HepG2 (cell line): ENCODE results near the gene POLR2B. TPM values are rescaled to one million over a fixed set of nuclear protein-coding genes. Genes with fewer than 3 reads are reported as not detected.

Experiments used
- ATAC-seq: fragments of 200-7000 bp; cut with Tn5 transposase; 3 replicates; pipeline ENCODE4 v1.9.1; 2020; ENCODE audit warnings: mild to moderate bottlenecking, moderate library complexity
- BruUV-seq: library from RNA; stranded (reverse); fragments of 400-500 nt; replicated peaks from 2 replicates; lab custom pipeline; 2021; lab: Mats Ljungman, UMichigan
- CTCF ChIA-PET: fragments of 300-600 bp; formaldehyde crosslinking; extraction: SDS; loops from one replicate; lab custom pipeline; 2021; ENCODE audit warnings: low total read pairs, inconsistent platforms, low intra/inter-chr PET ratio; lab: Yijun Ruan, JAX
- POLR2A ChIA-PET: fragments of 350-600 bp; sonication (Branson Sonifier 250); formaldehyde crosslinking; loops from one replicate; lab custom pipeline; 2020; ENCODE audit warnings: antibody characterized with exemption, inconsistent platforms; lab: Yijun Ruan, JAX
- DNase-seq: peaks from one replicate; pipeline ENCODE4 v3.0.0-alpha.2; 2015; ENCODE audit warnings: low spot score
- FAIRE-seq: peaks from 3 replicates; lab custom pipeline; 2011; peaks lifted over from hg19 to GRCh38; lab: Jason Lieb, UNC
- H2AFZ ChIP-seq: one replicate; pipeline ENCODE4 v1.6.1; 2011; ENCODE audit warnings: low read length, inconsistent platforms
- H3K27ac ChIP-seq: fragments of 300-600 bp; 3 replicates; pipeline ENCODE4 v1.8.0; 2011; ENCODE audit warnings: mixed run types, mild to moderate bottlenecking, mixed read lengths, low read length, inconsistent platforms; ENCODE audit not compliant: insufficient read depth; ENCODE audit errors: extremely low read length
- H3K27me3 ChIP-seq, 2 experiments: fragments of 200-600 bp in 1 of 2; 2 replicates in 1 of 2; 3 replicates in 1 of 2; pipeline versions ENCODE4 v1.6.0 to v1.8.0; 2011; ENCODE audit warnings: low read length in 2 of 2, mild to moderate bottlenecking in 2 of 2, moderate library complexity in 2 of 2, inconsistent platforms in 1 of 2; ENCODE audit not compliant: insufficient read depth in 2 of 2, control insufficient read depth in 1 of 2
- H3K36me3 ChIP-seq, 2 experiments: fragments of 200-600 bp in 1 of 2; replicated peaks in 1 of 2; 2 replicates in 1 of 2; 3 replicates in 1 of 2; pipeline versions ENCODE4 v1.5.1 to v1.8.0; 2011; ENCODE audit warnings: low read length in 2 of 2, inconsistent platforms in 1 of 2; ENCODE audit not compliant: insufficient read depth in 2 of 2, control insufficient read depth in 1 of 2
- H3K4me1 ChIP-seq: 2 replicates; pipeline ENCODE4 v1.5.1; 2012; ENCODE audit warnings: low read length, inconsistent platforms; ENCODE audit not compliant: insufficient read depth
- H3K4me2 ChIP-seq: 2 replicates; pipeline ENCODE4 v1.6.0; 2011; ENCODE audit warnings: low read depth, low read length, inconsistent platforms
- H3K4me3 ChIP-seq, 3 experiments: fragments of 200-600 bp in 1 of 3; sonication (generic), shearing (Covaris generic) in 1 of 3; replicated peaks in 1 of 3; 2 replicates each; pipeline ENCODE4 v1.5.1; 2011 to 2016; ENCODE audit warnings: low read length in 3 of 3, inconsistent platforms in 2 of 3, low read depth in 2 of 3, mild to moderate bottlenecking in 2 of 3, control low read depth in 1 of 3, mixed read lengths in 1 of 3; ENCODE audit not compliant: insufficient read depth in 1 of 3
- H3K79me2 ChIP-seq: one replicate; pipeline ENCODE4 v1.6.1; 2011; ENCODE audit warnings: low read length, inconsistent platforms; ENCODE audit not compliant: insufficient read depth
- H3K9ac ChIP-seq: 2 replicates; pipeline ENCODE4 v1.6.0; 2011; ENCODE audit warnings: mild to moderate bottlenecking, low read depth, low read length, inconsistent platforms; ENCODE audit not compliant: insufficient read depth
- H3K9me3 ChIP-seq: 2 replicates; pipeline ENCODE4 v1.5.1; 2012; ENCODE audit warnings: mild to moderate bottlenecking, low read length
- H4K20me1 ChIP-seq: 2 replicates; pipeline ENCODE4 v1.6.0; 2011; ENCODE audit warnings: inconsistent platforms, mild to moderate bottlenecking, low read length, moderate library complexity; ENCODE audit not compliant: insufficient read depth
- BORCS8-MEF2B ChIP-seq: sonication (generic); formaldehyde crosslinking; IDR thresholded peaks from 2 replicates; pipeline ENCODE4 v1.8.0; 2022; ENCODE audit warnings: mild to moderate bottlenecking, missing genetic modification reagents
- GFI1 ChIP-seq: sonication (generic); formaldehyde crosslinking; IDR thresholded peaks from 2 replicates; pipeline ENCODE4 v1.5.0; 2020; ENCODE audit warnings: missing genetic modification reagents, mild to moderate bottlenecking, borderline replicate concordance
- JUND ChIP-seq: sonication (generic); formaldehyde crosslinking; IDR thresholded peaks from 2 replicates; pipeline ENCODE4 v1.8.0; 2022; ENCODE audit warnings: mild to moderate bottlenecking, missing genetic modification reagents
- KDM5B ChIP-seq: sonication (generic); formaldehyde crosslinking; IDR thresholded peaks from 2 replicates; pipeline ENCODE4 v1.4.0; 2020; ENCODE audit warnings: missing genetic modification reagents, mild to moderate bottlenecking, borderline replicate concordance
- MBNL3 ChIP-seq: fragments of 250-450 bp; sonication (Bioruptor Pico); conservative IDR thresholded peaks from 2 replicates; pipeline ENCODE4 v1.8.0; 2022; ENCODE audit warnings: mild to moderate bottlenecking, inconsistent platforms
- MIXL1 ChIP-seq: IDR thresholded peaks from 2 replicates; pipeline ENCODE4 v1.6.1; 2016
- MTF2 ChIP-seq: sonication (generic); formaldehyde crosslinking; IDR thresholded peaks from 2 replicates; pipeline ENCODE4 v1.5.0; 2020; ENCODE audit warnings: missing genetic modification reagents, borderline replicate concordance
- POLR2A ChIP-seq, 2 experiments: IDR thresholded peaks; 2 replicates each; pipeline ENCODE4 v1.6.1; 2011; ENCODE audit warnings: low read depth in 2 of 2, low read length in 2 of 2, mild to moderate bottlenecking in 1 of 2, moderate library complexity in 1 of 2; ENCODE audit not compliant: insufficient read depth in 1 of 2
- SPEN ChIP-seq: sonication (generic); formaldehyde crosslinking; IDR thresholded peaks from 2 replicates; pipeline ENCODE4 v1.5.1; 2020; ENCODE audit warnings: low read depth, mild to moderate bottlenecking, missing genetic modification reagents
- TEAD2 ChIP-seq: sonication (generic); formaldehyde crosslinking; IDR thresholded peaks from 2 replicates; pipeline ENCODE4 v1.9.0; 2021; ENCODE audit warnings: missing genetic modification reagents
- ZNF230 ChIP-seq: sonication (generic); formaldehyde crosslinking; IDR thresholded peaks from 2 replicates; pipeline ENCODE4 v1.4.0; 2020; ENCODE audit warnings: mild to moderate bottlenecking, missing genetic modification reagents
- ZNF430 ChIP-seq: sonication (generic); formaldehyde crosslinking; IDR thresholded peaks from 2 replicates; pipeline ENCODE4 v1.9.0; 2021; ENCODE audit warnings: mild to moderate bottlenecking, missing genetic modification reagents
- ZNF644 ChIP-seq: IDR thresholded peaks from 2 replicates; pipeline ENCODE4 v1.6.1; 2016; ENCODE audit warnings: low read depth
- ZNF75D ChIP-seq: sonication (generic); formaldehyde crosslinking; IDR thresholded peaks from 2 replicates; pipeline ENCODE4 v1.8.1; 2023; ENCODE audit warnings: missing genetic modification reagents, mild to moderate bottlenecking, borderline replicate concordance
- WGBS: methylation state at CpG from one replicate; pipeline ENCODE4 v1.1.6; 2017; ENCODE audit warnings: low lambda C conversion rate; 5-methylcytosine and 5-hydroxymethylcytosine counted together
- in situ Hi-C: cut with HindIII; loops from 2 replicates; pipeline ENCODE4 v1.10.0; 2017; ENCODE audit warnings: low pct_unique_long_range_greater_than_20kb; ENCODE audit not compliant: extremely low pct_ligation_motif_present
- intact Hi-C: fragments of 100-400 bp; cut with micrococcal nuclease; formaldehyde crosslinking; loops from one replicate; pipeline ENCODE4 v1.10.0; 2022; ENCODE audit not compliant: unreplicated experiment
- polyA plus RNA-seq, 8 experiments: library from polyadenylated mRNA; depleted of rRNA in 3 of 8; stranded (reverse) in 7 of 8; unstranded in 1 of 8; fragments of >200 nt; fragmentation: Illumina TruSeq in 4 of 8; extraction: Trizol in 4 of 8; gene quantifications; 2 replicates each; pipeline versions ENCODE4 v1.2.1 to v1.2.3, GENCODE V29; 2011 to 2016; ENCODE audit warnings: low read depth in 4 of 8, missing spikeins in 1 of 8, mixed read lengths in 1 of 8; ENCODE audit not compliant: insufficient read depth in 1 of 8
- total RNA-seq, 5 experiments: library from RNA; depleted of rRNA; stranded (reverse); fragments of >200 nt; fragmentation: Illumina TruSeq; extraction: Trizol; gene quantifications; 2 replicates each; pipeline ENCODE4 v1.2.3, GENCODE V29; 2016; ENCODE audit warnings: low read depth in 1 of 5
- TF ChIP-seq, protein P1 (sequence below): sonication (generic); formaldehyde crosslinking; IDR thresholded peaks from 2 replicates; pipeline ENCODE4 v1.5.1; 2020; ENCODE audit warnings: mild to moderate bottlenecking, missing genetic modification reagents, moderate library complexity
- TF ChIP-seq, protein P2 (sequence below): IDR thresholded peaks from 2 replicates; pipeline ENCODE4 v1.6.1; 2012; ENCODE audit warnings: low read length, improper control_type of control experiment
- TF ChIP-seq, protein P3 (sequence below): sonication (generic); formaldehyde crosslinking; IDR thresholded peaks from 2 replicates; pipeline ENCODE4 v1.4.0; 2020; ENCODE audit warnings: missing genetic modification reagents

POLR2B gene
- total and polyA plus RNA-seq, 2 of the 13 experiments (the other 11 are each of a cell fraction or from before 2014, with no cell fraction given): 70.6 to 116 TPM

DNA sequence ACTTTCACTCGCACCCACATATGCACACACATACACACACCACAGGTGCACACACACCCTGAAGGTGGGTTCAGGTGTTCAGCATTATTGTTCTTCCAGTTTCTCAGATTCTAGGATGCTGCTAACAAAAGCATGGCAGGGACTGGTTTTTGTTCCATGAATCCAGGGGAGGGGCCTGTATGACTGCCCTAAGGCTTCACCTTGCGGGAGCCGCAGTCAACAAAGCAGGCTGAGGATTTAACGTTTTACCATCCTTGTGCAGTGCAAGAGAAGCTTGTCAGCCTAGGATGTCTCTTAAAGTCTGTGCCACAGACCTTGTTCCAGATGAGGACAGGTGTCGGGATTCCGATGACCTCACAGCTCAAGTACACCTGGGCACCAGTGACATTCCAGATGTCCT is 61.8 kb downstream of the POLR2B start:
- no peaks in the 10 kb centered on the region for H3K4me1 ChIP-seq
- H3K4me2 ChIP-seq: no peak overlapping the region
- H2AFZ ChIP-seq: no peak overlapping the region
- no peak overlapping the region for H3K9ac ChIP-seq
- POLR2A ChIA-PET: no interaction called here
- H3K27ac ChIP-seq: no peak overlapping the region
- H3K27me3 ChIP-seq: peaks cover 0 to 5% of the 10 kb centered on the region in 2 experiments; a peak in 2 of 5 replicates
- intact Hi-C loops: no loop called here
- no peak overlapping the region for H3K4me3 ChIP-seq
- FAIRE-seq (no peak), DNase-seq (no peak), ATAC-seq (no peak)
- CTCF ChIA-PET: interaction anchor here (1.1 kb wide), 1 partner anchor 124 kb away, joined by 4 read pairs; no protein-coding TSS in a partner anchor
- H4K20me1 ChIP-seq: no peaks in the 10 kb centered on the region
- 58% methylated on average over 4 of the region's 6 CpGs for WGBS
- TF ChIP-seq, protein P1, sequence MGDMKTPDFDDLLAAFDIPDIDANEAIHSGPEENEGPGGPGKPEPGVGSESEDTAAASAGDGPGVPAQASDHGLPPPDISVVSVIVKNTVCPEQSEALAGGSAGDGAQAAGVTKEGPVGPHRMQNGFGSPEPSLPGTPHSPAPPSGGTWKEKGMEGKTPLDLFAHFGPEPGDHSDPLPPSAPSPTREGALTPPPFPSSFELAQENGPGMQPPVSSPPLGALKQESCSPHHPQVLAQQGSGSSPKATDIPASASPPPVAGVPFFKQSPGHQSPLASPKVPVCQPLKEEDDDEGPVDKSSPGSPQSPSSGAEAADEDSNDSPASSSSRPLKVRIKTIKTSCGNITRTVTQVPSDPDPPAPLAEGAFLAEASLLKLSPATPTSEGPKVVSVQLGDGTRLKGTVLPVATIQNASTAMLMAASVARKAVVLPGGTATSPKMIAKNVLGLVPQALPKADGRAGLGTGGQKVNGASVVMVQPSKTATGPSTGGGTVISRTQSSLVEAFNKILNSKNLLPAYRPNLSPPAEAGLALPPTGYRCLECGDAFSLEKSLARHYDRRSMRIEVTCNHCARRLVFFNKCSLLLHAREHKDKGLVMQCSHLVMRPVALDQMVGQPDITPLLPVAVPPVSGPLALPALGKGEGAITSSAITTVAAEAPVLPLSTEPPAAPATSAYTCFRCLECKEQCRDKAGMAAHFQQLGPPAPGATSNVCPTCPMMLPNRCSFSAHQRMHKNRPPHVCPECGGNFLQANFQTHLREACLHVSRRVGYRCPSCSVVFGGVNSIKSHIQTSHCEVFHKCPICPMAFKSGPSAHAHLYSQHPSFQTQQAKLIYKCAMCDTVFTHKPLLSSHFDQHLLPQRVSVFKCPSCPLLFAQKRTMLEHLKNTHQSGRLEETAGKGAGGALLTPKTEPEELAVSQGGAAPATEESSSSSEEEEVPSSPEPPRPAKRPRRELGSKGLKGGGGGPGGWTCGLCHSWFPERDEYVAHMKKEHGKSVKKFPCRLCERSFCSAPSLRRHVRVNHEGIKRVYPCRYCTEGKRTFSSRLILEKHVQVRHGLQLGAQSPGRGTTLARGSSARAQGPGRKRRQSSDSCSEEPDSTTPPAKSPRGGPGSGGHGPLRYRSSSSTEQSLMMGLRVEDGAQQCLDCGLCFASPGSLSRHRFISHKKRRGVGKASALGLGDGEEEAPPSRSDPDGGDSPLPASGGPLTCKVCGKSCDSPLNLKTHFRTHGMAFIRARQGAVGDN (CRISPR knock-in tag): no peak
- TF ChIP-seq MTF2 (no peak), GFI1 (CRISPR knock-in tag) (no peak), SPEN (no peak), KDM5B (no peak), MIXL1 (no peak), POLR2A (IDR thresholded peaks at IDR 0.05; ENCODE audit: insufficient read depth in 1 of 2, low read depth in 2 of 2, low read length in 2 of 2) (no peak), ZNF644 (CRISPR knock-in tag) (no peak), ZNF75D (CRISPR knock-in tag) (no peak), MBNL3 (CRISPR knock-in tag) (no peak), BORCS8-MEF2B (no peak), ZNF430 (CRISPR knock-in tag) (no peak), TEAD2 (CRISPR knock-in tag) (no peak), JUND (CRISPR knock-in tag) (no peak), ZNF230 (CRISPR knock-in tag) (no peak)
- TF ChIP-seq, protein P2, sequence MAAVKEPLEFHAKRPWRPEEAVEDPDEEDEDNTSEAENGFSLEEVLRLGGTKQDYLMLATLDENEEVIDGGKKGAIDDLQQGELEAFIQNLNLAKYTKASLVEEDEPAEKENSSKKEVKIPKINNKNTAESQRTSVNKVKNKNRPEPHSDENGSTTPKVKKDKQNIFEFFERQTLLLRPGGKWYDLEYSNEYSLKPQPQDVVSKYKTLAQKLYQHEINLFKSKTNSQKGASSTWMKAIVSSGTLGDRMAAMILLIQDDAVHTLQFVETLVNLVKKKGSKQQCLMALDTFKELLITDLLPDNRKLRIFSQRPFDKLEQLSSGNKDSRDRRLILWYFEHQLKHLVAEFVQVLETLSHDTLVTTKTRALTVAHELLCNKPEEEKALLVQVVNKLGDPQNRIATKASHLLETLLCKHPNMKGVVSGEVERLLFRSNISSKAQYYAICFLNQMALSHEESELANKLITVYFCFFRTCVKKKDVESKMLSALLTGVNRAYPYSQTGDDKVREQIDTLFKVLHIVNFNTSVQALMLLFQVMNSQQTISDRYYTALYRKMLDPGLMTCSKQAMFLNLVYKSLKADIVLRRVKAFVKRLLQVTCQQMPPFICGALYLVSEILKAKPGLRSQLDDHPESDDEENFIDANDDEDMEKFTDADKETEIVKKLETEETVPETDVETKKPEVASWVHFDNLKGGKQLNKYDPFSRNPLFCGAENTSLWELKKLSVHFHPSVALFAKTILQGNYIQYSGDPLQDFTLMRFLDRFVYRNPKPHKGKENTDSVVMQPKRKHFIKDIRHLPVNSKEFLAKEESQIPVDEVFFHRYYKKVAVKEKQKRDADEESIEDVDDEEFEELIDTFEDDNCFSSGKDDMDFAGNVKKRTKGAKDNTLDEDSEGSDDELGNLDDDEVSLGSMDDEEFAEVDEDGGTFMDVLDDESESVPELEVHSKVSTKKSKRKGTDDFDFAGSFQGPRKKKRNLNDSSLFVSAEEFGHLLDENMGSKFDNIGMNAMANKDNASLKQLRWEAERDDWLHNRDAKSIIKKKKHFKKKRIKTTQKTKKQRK: no peak
- TF ChIP-seq, protein P3, sequence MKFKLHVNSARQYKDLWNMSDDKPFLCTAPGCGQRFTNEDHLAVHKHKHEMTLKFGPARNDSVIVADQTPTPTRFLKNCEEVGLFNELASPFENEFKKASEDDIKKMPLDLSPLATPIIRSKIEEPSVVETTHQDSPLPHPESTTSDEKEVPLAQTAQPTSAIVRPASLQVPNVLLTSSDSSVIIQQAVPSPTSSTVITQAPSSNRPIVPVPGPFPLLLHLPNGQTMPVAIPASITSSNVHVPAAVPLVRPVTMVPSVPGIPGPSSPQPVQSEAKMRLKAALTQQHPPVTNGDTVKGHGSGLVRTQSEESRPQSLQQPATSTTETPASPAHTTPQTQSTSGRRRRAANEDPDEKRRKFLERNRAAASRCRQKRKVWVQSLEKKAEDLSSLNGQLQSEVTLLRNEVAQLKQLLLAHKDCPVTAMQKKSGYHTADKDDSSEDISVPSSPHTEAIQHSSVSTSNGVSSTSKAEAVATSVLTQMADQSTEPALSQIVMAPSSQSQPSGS: no peak
- BruUV-seq: no TSS peak
- in situ Hi-C loops: loop anchor here (5.0 kb wide), 1 partner anchor 117 kb away; no protein-coding TSS in a partner anchor
- H3K36me3 ChIP-seq: no peaks in the 10 kb centered on the region
- no peaks in the 10 kb centered on the region for H3K9me3 ChIP-seq
- no peaks in the 10 kb centered on the region for H3K79me2 ChIP-seq
